Lower leg skin (tissue), 4 donors: ENCODE data around the gene PHLDB3. TPM values are rescaled to one million over a fixed set of nuclear protein-coding genes. Genes with fewer than 3 reads are reported as not detected.

Experiments used
- DNase-seq, 2 donors: peaks; one replicate each; pipeline ENCODE4 v3.0.0-alpha.2; 2019; ENCODE audit warnings: low spot score in 2 of 2
- H3K4me3 ChIP-seq: fragments of 200-600 bp; sonication (generic); 2 replicates; pipeline ENCODE4 v1.5.1; 2017; ENCODE audit warnings: mild to moderate bottlenecking, low read depth; ENCODE audit not compliant: poor library complexity, severe bottlenecking
- POLR2A ChIP-seq, 2 donors: fragments of 450-650 bp; IDR thresholded peaks; one replicate each; pipeline ENCODE4 v1.6.1; 2016 to 2017; ENCODE audit warnings: antibody characterized with exemption in 2 of 2, mild to moderate bottlenecking in 1 of 2, moderate library complexity in 1 of 2
- WGBS, 2 donors: methylation state at CpG; one replicate each; pipeline ENCODE4 v1.1.5; 2018; 5-methylcytosine and 5-hydroxymethylcytosine counted together
- intact Hi-C: fragments of 100-400 bp; cut with DNase I; formaldehyde crosslinking; loops from one replicate; pipeline ENCODE4 v1.15.0; 2023; ENCODE audit warnings: low total_unique reads
- total RNA-seq, 4 donors: library from RNA; depleted of rRNA; stranded (reverse); fragments of >200 nt; gene quantifications; one replicate each; pipeline ENCODE4 v1.1.0, GENCODE V29; 2016
- TF ChIP-seq, protein P1 (sequence below), 3 donors: fragments of 450-650 bp; IDR thresholded peaks; one replicate each; pipeline ENCODE4 v1.5.1; 2016; ENCODE audit warnings: antibody characterized with exemption in 3 of 3, mild to moderate bottlenecking in 3 of 3, moderate library complexity in 2 of 3

PHLDB3 gene
- total RNA-seq, 4 donors from 2014 or later = 86.9 to 136 (median 114) TPM

DNA sequence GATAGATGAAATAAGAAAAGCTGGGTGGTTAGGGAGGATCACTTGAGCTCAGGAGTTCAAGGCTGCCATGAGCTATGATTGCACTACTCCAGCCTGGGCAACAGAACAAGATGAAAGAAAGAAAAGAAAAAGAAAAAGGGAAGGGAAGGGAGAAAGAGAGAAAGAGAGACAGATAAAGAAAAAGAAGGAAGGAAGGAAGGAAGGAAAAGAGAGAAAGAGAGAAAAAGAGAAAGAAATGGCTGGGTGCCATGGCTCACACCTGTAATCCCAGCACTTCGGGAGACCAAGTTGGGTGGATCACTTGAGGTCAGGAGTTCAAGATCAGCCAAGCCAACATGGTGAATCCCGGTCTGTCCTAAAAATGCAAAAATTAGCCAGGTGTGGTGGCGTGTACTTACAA lies 68.8 kb downstream of the PHLDB3 start:
- no peak overlapping the region for H3K4me3 ChIP-seq
- intact Hi-C loops = no loop called here
- WGBS, 2 donors = 77 to 80% methylated on average over 3 of the region's 3 CpGs
- no peak for DNase-seq
- no peak for TF ChIP-seq POLR2A (IDR thresholded peaks at IDR 0.05)
- TF ChIP-seq, protein P1, sequence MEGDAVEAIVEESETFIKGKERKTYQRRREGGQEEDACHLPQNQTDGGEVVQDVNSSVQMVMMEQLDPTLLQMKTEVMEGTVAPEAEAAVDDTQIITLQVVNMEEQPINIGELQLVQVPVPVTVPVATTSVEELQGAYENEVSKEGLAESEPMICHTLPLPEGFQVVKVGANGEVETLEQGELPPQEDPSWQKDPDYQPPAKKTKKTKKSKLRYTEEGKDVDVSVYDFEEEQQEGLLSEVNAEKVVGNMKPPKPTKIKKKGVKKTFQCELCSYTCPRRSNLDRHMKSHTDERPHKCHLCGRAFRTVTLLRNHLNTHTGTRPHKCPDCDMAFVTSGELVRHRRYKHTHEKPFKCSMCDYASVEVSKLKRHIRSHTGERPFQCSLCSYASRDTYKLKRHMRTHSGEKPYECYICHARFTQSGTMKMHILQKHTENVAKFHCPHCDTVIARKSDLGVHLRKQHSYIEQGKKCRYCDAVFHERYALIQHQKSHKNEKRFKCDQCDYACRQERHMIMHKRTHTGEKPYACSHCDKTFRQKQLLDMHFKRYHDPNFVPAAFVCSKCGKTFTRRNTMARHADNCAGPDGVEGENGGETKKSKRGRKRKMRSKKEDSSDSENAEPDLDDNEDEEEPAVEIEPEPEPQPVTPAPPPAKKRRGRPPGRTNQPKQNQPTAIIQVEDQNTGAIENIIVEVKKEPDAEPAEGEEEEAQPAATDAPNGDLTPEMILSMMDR (IDR thresholded peaks at IDR 0.05) = no peak

DNA sequence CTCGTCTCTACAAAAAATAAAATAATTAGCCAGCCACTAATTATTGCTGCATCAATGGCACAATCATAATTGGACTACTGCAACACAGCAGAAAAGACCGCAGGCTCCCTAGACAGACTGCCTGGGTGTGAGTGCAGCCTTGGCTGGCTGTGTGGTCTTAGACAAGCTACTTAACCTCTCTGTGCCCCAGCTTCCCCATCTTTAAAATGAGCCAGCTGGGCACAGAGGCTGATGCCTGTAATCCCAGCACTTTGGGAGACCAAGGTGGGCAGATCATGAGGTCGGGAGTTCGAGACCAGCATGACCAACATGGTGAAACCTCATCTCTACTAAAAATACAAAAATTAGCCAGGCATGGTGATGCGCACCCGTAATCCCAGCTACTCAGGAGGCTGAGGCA lies 70.9 kb downstream of the PHLDB3 start:
- no peak for TF ChIP-seq POLR2A (IDR thresholded peaks at IDR 0.05)
- TF ChIP-seq, protein P1 (IDR thresholded peaks at IDR 0.05) = no peak
- no peak overlapping the region for H3K4me3 ChIP-seq
- intact Hi-C loops = no loop called here
- WGBS, 2 donors = 79 to 93% methylated on average over 6 of the region's 6 CpGs
- DNase-seq = no peak

DNA sequence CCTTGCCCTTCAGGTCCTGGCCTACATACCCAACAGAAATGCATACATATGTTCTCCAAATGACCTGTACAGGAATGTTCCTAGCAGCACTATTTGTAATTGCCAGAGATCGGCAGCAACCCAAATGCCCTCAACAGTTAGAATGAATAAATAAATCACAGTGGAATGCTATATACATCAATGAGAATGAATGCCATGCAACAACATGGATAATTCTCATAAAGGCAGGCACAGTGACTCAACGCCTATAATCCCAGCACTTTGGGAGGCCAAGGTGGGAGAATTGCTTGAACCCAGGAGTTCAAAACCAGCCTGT lies 71.2 kb downstream of the PHLDB3 start:
- no peak for DNase-seq
- intact Hi-C loops = no loop called here
- no peak overlapping the region for H3K4me3 ChIP-seq
- WGBS, 2 donors = 63 to 72% methylated on average over 2 of the region's 2 CpGs
- TF ChIP-seq, protein P1 (IDR thresholded peaks at IDR 0.05) = no peak
- TF ChIP-seq POLR2A (IDR thresholded peaks at IDR 0.05) = no peak

DNA sequence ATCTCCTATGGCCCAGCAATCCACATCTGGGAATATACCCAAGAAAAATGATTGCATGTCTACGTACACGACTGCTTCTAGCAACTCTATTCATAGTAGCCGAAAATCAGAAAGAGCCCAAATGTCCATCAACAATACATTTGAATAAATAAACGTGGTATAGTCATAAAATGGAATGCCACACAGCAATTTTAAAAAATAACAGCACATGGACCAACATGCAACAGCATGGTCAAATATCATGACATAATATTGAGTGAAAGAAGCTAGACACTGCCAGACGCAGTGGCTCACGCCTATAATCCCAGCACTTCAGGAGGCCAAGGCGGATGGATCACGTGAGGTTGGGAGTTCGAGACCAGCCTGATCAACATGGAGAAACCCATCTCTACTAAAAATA lies 73.6 kb downstream of the PHLDB3 start:
- intact Hi-C loops = no loop called here
- no peak for TF ChIP-seq POLR2A (IDR thresholded peaks at IDR 0.05)
- TF ChIP-seq, protein P1 (IDR thresholded peaks at IDR 0.05) = no peak
- DNase-seq = no peak

DNA sequence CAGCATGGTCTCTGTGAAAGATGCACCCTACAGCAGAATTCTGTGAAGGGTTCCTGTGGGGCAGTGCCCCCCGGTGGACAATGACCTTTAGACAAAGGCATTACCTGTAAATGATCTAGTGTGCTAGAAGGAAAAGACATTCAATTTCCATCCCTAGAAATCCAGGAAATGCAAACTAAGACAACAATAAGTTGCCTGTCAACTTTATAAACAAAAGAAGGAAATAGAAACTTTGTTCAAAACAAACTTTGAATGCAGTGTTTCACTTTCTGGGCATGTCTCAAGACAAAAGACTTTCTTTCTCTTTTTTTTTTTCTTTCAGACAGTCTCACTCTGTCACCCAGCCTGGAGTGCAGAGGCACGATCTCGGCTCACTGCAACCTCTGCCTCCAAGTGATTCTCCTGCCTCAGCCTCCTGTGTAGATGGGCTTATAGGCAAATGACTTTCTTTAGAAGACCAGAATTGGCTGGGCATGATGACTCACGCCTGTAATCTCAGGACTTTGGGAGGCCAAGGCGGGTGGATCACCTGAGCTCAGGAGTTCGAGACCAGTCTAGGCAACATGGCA lies 74.3 kb downstream of the PHLDB3 start:
- TF ChIP-seq, protein P1 (IDR thresholded peaks at IDR 0.05) = no peak
- no peak for TF ChIP-seq POLR2A (IDR thresholded peaks at IDR 0.05)
- H3K4me3 ChIP-seq = no peak overlapping the region
- 34 to 63% methylated on average over 6 of the region's 6 CpGs for WGBS, 2 donors
- no peak for DNase-seq
- intact Hi-C loops = no loop called here

More for the DNA sequence above, 73.6 kb downstream of the PHLDB3 start:
- no peak overlapping the region for H3K4me3 ChIP-seq
- 62 to 84% methylated on average over 9 of the region's 9 CpGs for WGBS, 2 donors

DNA sequence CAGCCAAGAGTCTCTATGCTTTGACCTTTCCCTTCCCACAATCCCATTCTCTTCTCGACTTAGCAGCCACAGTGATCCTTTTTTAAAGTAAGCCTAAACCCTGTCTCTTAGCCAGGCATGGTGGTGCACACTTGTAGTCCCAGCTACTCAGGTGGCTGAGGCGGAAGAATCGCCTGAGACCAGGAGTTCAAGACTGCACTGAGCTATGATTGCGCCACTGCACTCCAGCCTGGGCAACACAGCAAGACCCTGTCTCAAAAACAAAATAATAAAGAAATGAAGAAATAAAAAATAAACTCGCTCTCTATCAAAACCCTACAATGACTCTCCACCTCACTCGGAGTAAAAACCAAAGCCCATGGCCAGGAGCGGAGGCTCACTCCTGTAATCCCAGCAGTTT lies 75.2 kb downstream of the PHLDB3 start:
- H3K4me3 ChIP-seq = no peak overlapping the region
- 86 to 92% methylated on average over 7 of the region's 7 CpGs for WGBS, 2 donors
- intact Hi-C loops = no loop called here
- TF ChIP-seq POLR2A (IDR thresholded peaks at IDR 0.05) = no peak
- no peak for DNase-seq
